ENCODE results near the gene CTRB1. TPM values are rescaled to one million over a fixed set of nuclear protein-coding genes. Genes with fewer than 3 reads are reported as not detected.

The CTRB1 gene
- total RNA-seq, 1 experiment from 2014 or later, result not detected

GRCh38 chr16:75258807-75259141 is 40.0 kb downstream of the CTRB1 start:
- DNase-seq, result no peak
- no peaks in the 10 kb centered on the region; the same call in 1 of the 2 replicates for H3K36me3 ChIP-seq (replicated peaks; ENCODE audit: control insufficient read depth, insufficient read depth, low read length)
- H3K27me3 ChIP-seq (ENCODE audit: control insufficient read depth, insufficient read depth, low read length), result no peaks in the 10 kb centered on the region
- H3K4me3 ChIP-seq (ENCODE audit: insufficient read depth, low read depth, low read length), result no peak overlapping the region

- Histone ChIP-seq H3K4me3 (ENCODE audit: insufficient read depth, low read depth, low read length) (no peak overlapping the region), H3K36me3 (replicated peaks; ENCODE audit: control insufficient read depth, insufficient read depth, low read length) (peaks cover 2% of the 10 kb centered on the region), H3K27me3 (ENCODE audit: control insufficient read depth, insufficient read depth, low read length) (no peaks in the 10 kb centered on the region)
- DNase-seq, result peak; percentile 66
Measured at GRCh38 chr16:75260851-75261589, 42.2 kb downstream of the CTRB1 start.

GRCh38 chr16:75261590-75262078 is 42.8 kb downstream of the CTRB1 start:
- H3K27me3 ChIP-seq (ENCODE audit: control insufficient read depth, insufficient read depth, low read length), result no peaks in the 10 kb centered on the region
- no peak overlapping the region for H3K4me3 ChIP-seq (ENCODE audit: insufficient read depth, low read depth, low read length)
- DNase-seq, result peak; percentile 52
- H3K36me3 ChIP-seq (replicated peaks; ENCODE audit: control insufficient read depth, insufficient read depth, low read length), result peaks cover 2% of the 10 kb centered on the region

GRCh38 chr16:75262104-75262799 is 43.5 kb downstream of the CTRB1 start:
- Histone ChIP-seq H3K4me3 (ENCODE audit: insufficient read depth, low read depth, low read length) (no peak overlapping the region), H3K36me3 (replicated peaks; ENCODE audit: control insufficient read depth, insufficient read depth, low read length) (peaks cover 2% of the 10 kb centered on the region), H3K27me3 (ENCODE audit: control insufficient read depth, insufficient read depth, low read length) (no peaks in the 10 kb centered on the region)
- peak; percentile 71 for DNase-seq

- no peak for DNase-seq
- H3K36me3 ChIP-seq (replicated peaks; ENCODE audit: control insufficient read depth, insufficient read depth, low read length), result peaks cover 2% of the 10 kb centered on the region
- H3K4me3 ChIP-seq (ENCODE audit: insufficient read depth, low read depth, low read length), result no peak overlapping the region
- H3K27me3 ChIP-seq (ENCODE audit: control insufficient read depth, insufficient read depth, low read length), result no peaks in the 10 kb centered on the region
Measured at GRCh38 chr16:75262800-75263127, 44.0 kb downstream of the CTRB1 start.

- no peak overlapping the region for H3K4me3 ChIP-seq (ENCODE audit: insufficient read depth, low read depth, low read length)
- no peaks in the 10 kb centered on the region for H3K27me3 ChIP-seq (ENCODE audit: control insufficient read depth, insufficient read depth, low read length)
- H3K36me3 ChIP-seq (replicated peaks; ENCODE audit: control insufficient read depth, insufficient read depth, low read length), result peaks cover 2% of the 10 kb centered on the region
- peak; percentile 40 for DNase-seq
Measured at GRCh38 chr16:75263291-75263962, 44.6 kb downstream of the CTRB1 start.

GRCh38 chr16:75263963-75264445 is 45.2 kb downstream of the CTRB1 start:
- Histone ChIP-seq H3K4me3 (ENCODE audit: insufficient read depth, low read depth, low read length) (no peak overlapping the region; the same call in 1 of the 2 replicates), H3K36me3 (replicated peaks; ENCODE audit: control insufficient read depth, insufficient read depth, low read length) (peaks cover 2% of the 10 kb centered on the region), H3K27me3 (ENCODE audit: control insufficient read depth, insufficient read depth, low read length) (no peaks in the 10 kb centered on the region)
- peak; percentile 29 for DNase-seq

GRCh38 chr16:75264457-75264998 is 45.7 kb downstream of the CTRB1 start:
- Histone ChIP-seq H3K4me3 (ENCODE audit: insufficient read depth, low read depth, low read length) (peak overlapping the region; percentile 92), H3K36me3 (replicated peaks; ENCODE audit: control insufficient read depth, insufficient read depth, low read length) (peaks cover 2% of the 10 kb centered on the region), H3K27me3 (ENCODE audit: control insufficient read depth, insufficient read depth, low read length) (no peaks in the 10 kb centered on the region)
- peak; percentile 29 for DNase-seq

- DNase-seq, result peak; percentile 85
- peaks cover 2% of the 10 kb centered on the region for H3K36me3 ChIP-seq (replicated peaks; ENCODE audit: control insufficient read depth, insufficient read depth, low read length)
- peak overlapping the region; percentile 92 for H3K4me3 ChIP-seq (ENCODE audit: insufficient read depth, low read depth, low read length)
- no peaks in the 10 kb centered on the region for H3K27me3 ChIP-seq (ENCODE audit: control insufficient read depth, insufficient read depth, low read length)
Measured at GRCh38 chr16:75264999-75265910, 46.5 kb downstream of the CTRB1 start.

- DNase-seq, result peak; percentile 100
- no peaks in the 10 kb centered on the region for H3K27me3 ChIP-seq (ENCODE audit: control insufficient read depth, insufficient read depth, low read length)
Measured at GRCh38 chr16:75265911-75266701, 47.3 kb downstream of the CTRB1 start.

GRCh38 chr16:75266738-75267630 is 48.2 kb downstream of the CTRB1 start:
- H3K36me3 ChIP-seq (replicated peaks; ENCODE audit: control insufficient read depth, insufficient read depth, low read length), result peaks cover 2% of the 10 kb centered on the region
- no peak overlapping the region for H3K4me3 ChIP-seq (ENCODE audit: insufficient read depth, low read depth, low read length)
- peak; percentile 60 for DNase-seq
- no peaks in the 10 kb centered on the region for H3K27me3 ChIP-seq (ENCODE audit: control insufficient read depth, insufficient read depth, low read length)

More at GRCh38 chr16:75265911-75266701, 47.3 kb downstream of the CTRB1 start:
- Histone ChIP-seq H3K4me3 (ENCODE audit: insufficient read depth, low read depth, low read length) (peak overlapping the region; percentile 92), H3K36me3 (replicated peaks; ENCODE audit: control insufficient read depth, insufficient read depth, low read length) (peaks cover 2% of the 10 kb centered on the region)

GRCh38 chr16:75267631-75268264 is 49.0 kb downstream of the CTRB1 start:
- Histone ChIP-seq H3K4me3 (ENCODE audit: insufficient read depth, low read depth, low read length) (no peak overlapping the region), H3K36me3 (replicated peaks; ENCODE audit: control insufficient read depth, insufficient read depth, low read length) (peaks cover 2% of the 10 kb centered on the region)

More at GRCh38 chr16:75267631-75268264, 49.0 kb downstream of the CTRB1 start:
- DNase-seq, result peak; percentile 65
- H3K27me3 ChIP-seq (ENCODE audit: control insufficient read depth, insufficient read depth, low read length), result no peaks in the 10 kb centered on the region

Measured in H7 (cell line).